GM12878 (cell line): ENCODE results near the gene PFN3. TPM values are rescaled to one million over a fixed set of nuclear protein-coding genes. Genes with fewer than 3 reads are reported as not detected.

Source experiments
- ATAC-seq: fragments of 200-7000 bp; cut with Tn5 transposase; 3 replicates; pipeline ENCODE4 v1.9.1; 2020; ENCODE audit warnings: mild to moderate bottlenecking, moderate library complexity
- BruUV-seq: library from RNA; stranded (reverse); fragments of 400-500 nt; replicated peaks from 2 replicates; lab custom pipeline; 2021; lab: Mats Ljungman, UMichigan
- CTCF ChIA-PET: fragments of 300-600 bp; sonication (Branson Sonifier 250); formaldehyde crosslinking; extraction: SDS; loops from one replicate; lab custom pipeline; 2021; ENCODE audit warnings: inconsistent platforms; lab: Yijun Ruan, JAX
- POLR2A ChIA-PET: fragments of 350-600 bp; formaldehyde crosslinking; extraction: SDS; loops from one replicate; lab custom pipeline; 2021; ENCODE audit warnings: inconsistent platforms; lab: Charles Lee
- RAD21 ChIA-PET: fragments of 300-600 bp; sonication (Branson Sonifier 250); formaldehyde crosslinking; loops from one replicate; lab custom pipeline; 2023; ENCODE audit warnings: antibody characterized with exemption; ENCODE audit not compliant: unreplicated experiment; lab: Charles Lee
- SMC1A ChIA-PET: fragments of 300-600 bp; sonication (Branson Sonifier 250); formaldehyde crosslinking; loops from one replicate; lab custom pipeline; 2023; ENCODE audit not compliant: unreplicated experiment, uncharacterized antibody; lab: Charles Lee
- DNase-seq: peaks from one replicate; pipeline ENCODE4 v3.0.0-alpha.2; 2011; ENCODE audit warnings: low read depth, low spot score
- FAIRE-seq: peaks from 3 replicates; lab custom pipeline; 2011; peaks lifted over from hg19 to GRCh38; lab: Jason Lieb, UNC
- H2AFZ ChIP-seq: 2 replicates; pipeline ENCODE4 v1.6.0; 2011; ENCODE audit warnings: low read depth, low read length, control low read depth; ENCODE audit not compliant: control insufficient read depth
- H3K27ac ChIP-seq: 2 replicates; pipeline ENCODE4 v1.5.1; 2011; ENCODE audit warnings: control low read depth; ENCODE audit not compliant: control insufficient read depth, insufficient read depth
- H3K27me3 ChIP-seq, 2 experiments: replicated peaks in 1 of 2; 2 replicates each; pipeline versions ENCODE4 v1.6.0 to v1.6.1; 2011; ENCODE audit warnings: low read length in 1 of 2; ENCODE audit not compliant: control insufficient read depth in 2 of 2, insufficient read depth in 2 of 2
- H3K36me3 ChIP-seq, 2 experiments: 2 replicates each; pipeline ENCODE4 v1.5.1; 2011; ENCODE audit warnings: low read length in 1 of 2; ENCODE audit not compliant: control insufficient read depth in 2 of 2, insufficient read depth in 2 of 2
- H3K4me1 ChIP-seq: 2 replicates; pipeline ENCODE4 v1.6.1; 2011; ENCODE audit warnings: mild to moderate bottlenecking, low read length, moderate library complexity, mixed read lengths; ENCODE audit not compliant: control insufficient read depth, insufficient read depth
- H3K4me2 ChIP-seq: 2 replicates; pipeline ENCODE4 v1.6.0; 2011; ENCODE audit warnings: control low read depth; ENCODE audit not compliant: control insufficient read depth, insufficient read depth
- H3K4me3 ChIP-seq: fragments of 200-600 bp; sonication (generic); 2 replicates; pipeline ENCODE4 v1.5.1; 2016
- H3K79me2 ChIP-seq: 2 replicates; pipeline ENCODE4 v1.6.0; 2011; ENCODE audit warnings: low read length; ENCODE audit not compliant: control insufficient read depth, insufficient read depth
- H3K9ac ChIP-seq: 2 replicates; pipeline ENCODE4 v1.8.0; 2011; ENCODE audit warnings: low read length, control low read depth, mixed read lengths; ENCODE audit not compliant: control insufficient read depth, insufficient read depth
- H3K9me3 ChIP-seq: replicated peaks from 3 replicates; pipeline ENCODE4 v1.5.1; 2011; ENCODE audit warnings: mild to moderate bottlenecking, low read length; ENCODE audit not compliant: control insufficient read depth, insufficient read depth
- H4K20me1 ChIP-seq: 2 replicates; pipeline ENCODE4 v1.6.0; 2011; ENCODE audit not compliant: control insufficient read depth, insufficient read depth
- BCL11A ChIP-seq: IDR thresholded peaks from 2 replicates; pipeline ENCODE4 v1.6.1; 2011; ENCODE audit warnings: low read depth, low read length
- EGR1 ChIP-seq, 2 experiments: IDR thresholded peaks; 1 replicate in 1 of 2; 2 replicates in 1 of 2; pipeline ENCODE4 v1.6.1; 2011 to 2012; ENCODE audit warnings: low read depth in 2 of 2, low read length in 2 of 2, borderline replicate concordance in 1 of 2, mild to moderate bottlenecking in 1 of 2, moderate library complexity in 1 of 2
- GATAD2B ChIP-seq: fragments of 450-650 bp; conservative IDR thresholded peaks from 2 replicates; pipeline ENCODE4 v1.6.1; 2017; ENCODE audit warnings: low read depth, mild to moderate bottlenecking, moderate library complexity
- MEF2A ChIP-seq: IDR thresholded peaks from 2 replicates; pipeline ENCODE4 v1.6.1; 2011; ENCODE audit warnings: low read depth, mild to moderate bottlenecking, low read length, moderate library complexity; ENCODE audit not compliant: insufficient read depth
- NR2F1 ChIP-seq: fragments of 450-650 bp; conservative IDR thresholded peaks from 2 replicates; pipeline ENCODE4 v1.6.1; 2017; ENCODE audit warnings: mild to moderate bottlenecking
- WGBS: methylation state at CpG from one replicate; pipeline ENCODE4 v1.1.6; 2016; ENCODE audit warnings: low lambda C conversion rate; ENCODE audit not compliant: insufficient replicate concordance, insufficient coverage; ENCODE audit errors: missing lambda C conversion rate; 5-methylcytosine and 5-hydroxymethylcytosine counted together
- in situ Hi-C: fragments of 300-500 bp; cut with MboI; formaldehyde crosslinking; loops from 9 replicates; pipeline ENCODE4 v1.14.3; 2018; ENCODE audit warnings: mixed read lengths
- intact Hi-C: fragments of 100-400 bp; cut with micrococcal nuclease; formaldehyde crosslinking; loops from one replicate; pipeline ENCODE4 v1.14.2; 2022; ENCODE audit not compliant: unreplicated experiment
- polyA plus RNA-seq, 11 experiments: library from polyadenylated mRNA; depleted of rRNA in 4 of 11; unstranded in 6 of 11; stranded (reverse) in 5 of 11; fragments of >200 nt; fragmentation: Nextera tagmentation in 4 of 11; fragmentation: Illumina TruSeq in 1 of 11; extraction: Ambion mirVana in 4 of 11; extraction: Trizol in 1 of 11; gene quantifications; 1 replicate in 1 of 11; 2 replicates in 10 of 11; pipeline versions ENCODE4 v1.2.1 to v1.2.3, GENCODE V29; 2011 to 2016; ENCODE audit warnings: inconsistent platforms in 2 of 11, missing spikeins in 2 of 11, low read depth in 1 of 11
- total RNA-seq, 4 experiments: library from RNA; depleted of rRNA in 3 of 4; stranded (reverse); fragments of >200 nt in 3 of 4; fragmentation: Illumina TruSeq in 1 of 4; extraction: Trizol in 1 of 4; gene quantifications; 2 replicates each; pipeline versions ENCODE4 v1.2.1 to v1.2.3, GENCODE V29; 2013 to 2021
- TF ChIP-seq, protein P1 (sequence below): fragments of 450-650 bp; IDR thresholded peaks from 2 replicates; pipeline ENCODE4 v1.6.1; 2017; ENCODE audit warnings: antibody characterized with exemption, mild to moderate bottlenecking, moderate library complexity

PFN3 gene
- total and polyA plus RNA-seq, 10 of the 15 experiments (the other 5 are each of a cell fraction or from before 2014, with no cell fraction given) = not detected

DNA sequence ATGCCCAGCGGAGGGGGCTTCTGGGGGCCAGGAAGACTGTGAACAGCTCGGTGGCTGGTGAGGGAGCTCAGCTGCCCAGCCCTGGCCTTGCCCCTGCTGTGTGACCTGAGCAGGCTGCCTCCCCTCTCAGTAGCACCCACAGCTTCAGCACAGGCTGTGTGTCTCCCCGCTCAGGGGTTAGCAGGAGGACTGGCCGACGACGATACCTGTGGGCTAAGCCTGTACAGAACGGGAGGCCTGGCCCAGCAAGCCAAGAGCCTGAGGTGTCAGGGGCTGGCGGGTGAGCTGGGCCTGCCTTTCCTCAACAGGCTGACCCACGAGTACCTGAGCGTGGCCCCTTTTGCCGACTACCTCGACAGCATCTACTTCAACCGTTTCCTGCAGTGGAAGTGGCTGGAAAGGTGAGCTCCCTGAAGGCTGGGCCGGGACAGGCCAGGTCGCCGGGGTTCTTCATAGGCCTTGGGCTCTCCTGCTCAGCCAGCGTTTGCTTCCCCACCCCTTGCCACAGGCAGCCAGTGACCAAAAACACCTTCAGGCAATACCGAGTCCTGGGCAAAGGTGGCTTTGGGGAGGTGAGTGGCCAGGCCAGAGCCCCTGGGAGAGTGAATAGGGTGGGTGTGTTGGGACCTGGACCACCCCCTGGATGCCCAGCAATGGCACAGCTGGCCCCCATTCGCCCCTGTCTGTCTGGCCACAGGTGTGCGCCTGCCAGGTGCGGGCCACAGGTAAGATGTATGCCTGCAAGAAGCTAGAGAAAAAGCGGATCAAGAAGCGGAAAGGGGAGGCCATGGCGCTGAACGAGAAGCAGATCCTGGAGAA is 32.6 kb upstream of the PFN3 start (continued):
- TF ChIP-seq, protein P1, sequence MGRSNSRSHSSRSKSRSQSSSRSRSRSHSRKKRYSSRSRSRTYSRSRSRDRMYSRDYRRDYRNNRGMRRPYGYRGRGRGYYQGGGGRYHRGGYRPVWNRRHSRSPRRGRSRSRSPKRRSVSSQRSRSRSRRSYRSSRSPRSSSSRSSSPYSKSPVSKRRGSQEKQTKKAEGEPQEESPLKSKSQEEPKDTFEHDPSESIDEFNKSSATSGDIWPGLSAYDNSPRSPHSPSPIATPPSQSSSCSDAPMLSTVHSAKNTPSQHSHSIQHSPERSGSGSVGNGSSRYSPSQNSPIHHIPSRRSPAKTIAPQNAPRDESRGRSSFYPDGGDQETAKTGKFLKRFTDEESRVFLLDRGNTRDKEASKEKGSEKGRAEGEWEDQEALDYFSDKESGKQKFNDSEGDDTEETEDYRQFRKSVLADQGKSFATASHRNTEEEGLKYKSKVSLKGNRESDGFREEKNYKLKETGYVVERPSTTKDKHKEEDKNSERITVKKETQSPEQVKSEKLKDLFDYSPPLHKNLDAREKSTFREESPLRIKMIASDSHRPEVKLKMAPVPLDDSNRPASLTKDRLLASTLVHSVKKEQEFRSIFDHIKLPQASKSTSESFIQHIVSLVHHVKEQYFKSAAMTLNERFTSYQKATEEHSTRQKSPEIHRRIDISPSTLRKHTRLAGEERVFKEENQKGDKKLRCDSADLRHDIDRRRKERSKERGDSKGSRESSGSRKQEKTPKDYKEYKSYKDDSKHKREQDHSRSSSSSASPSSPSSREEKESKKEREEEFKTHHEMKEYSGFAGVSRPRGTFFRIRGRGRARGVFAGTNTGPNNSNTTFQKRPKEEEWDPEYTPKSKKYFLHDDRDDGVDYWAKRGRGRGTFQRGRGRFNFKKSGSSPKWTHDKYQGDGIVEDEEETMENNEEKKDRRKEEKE = no peak
- TF ChIP-seq GATAD2B = no peak

DNA sequence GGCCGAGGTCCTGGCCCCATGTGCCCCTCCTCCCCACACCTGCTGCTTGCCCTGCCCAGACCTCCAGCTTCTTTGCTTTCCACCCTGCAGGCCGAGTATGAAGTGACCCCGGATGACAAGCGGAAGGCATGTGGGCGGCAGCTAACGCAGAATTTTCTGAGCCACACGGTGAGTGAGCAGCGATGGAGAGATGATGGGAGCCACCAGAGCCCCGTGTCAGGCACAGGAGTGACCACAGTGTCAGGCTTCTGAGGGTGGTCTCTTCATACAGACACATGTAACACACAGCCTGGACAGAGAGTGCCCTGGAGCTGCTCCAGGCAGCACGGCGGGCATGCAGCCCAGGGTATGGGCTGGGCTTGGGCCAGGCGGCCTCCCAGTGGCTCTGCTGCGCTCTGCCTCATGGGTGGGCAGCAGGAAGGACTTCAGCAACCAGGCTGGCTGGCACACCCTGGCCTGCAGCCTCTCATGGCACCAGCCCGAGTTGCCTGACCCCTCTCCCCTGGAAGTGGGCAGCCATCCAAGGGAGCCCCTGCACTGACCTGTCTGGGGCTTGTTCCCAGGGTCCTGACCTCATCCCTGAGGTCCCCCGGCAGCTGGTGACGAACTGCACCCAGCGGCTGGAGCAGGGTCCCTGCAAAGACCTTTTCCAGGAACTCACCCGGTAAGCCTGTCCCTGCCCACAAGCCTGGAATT is 31.8 kb upstream of the PFN3 start:
- peaks cover 49% of the 10 kb centered on the region for H3K4me1 ChIP-seq
- in situ Hi-C loops = no loop called here
- no peaks in the 10 kb centered on the region for H3K27me3 ChIP-seq
- DNase-seq = no peak
- H4K20me1 ChIP-seq = no peaks in the 10 kb centered on the region
- CTCF ChIA-PET = interaction anchor here (0.6 to 13.2 kb wide), 8 partner anchors 15 to 119 kb away, joined by 3 to 188 read pairs (median 4); partner anchors contain the start of genes PFN3 and PRR7
- no TSS peak for BruUV-seq
- peak; percentile 18 for FAIRE-seq
- SMC1A ChIA-PET = interaction anchor here (0.6 to 7.2 kb wide), 10 partner anchors 11 to 632 kb away, joined by 3 to 73 read pairs (median 6); partner anchors contain the start of gene PRR7
- H3K4me3 ChIP-seq = peak overlapping the region; percentile 38; the same call in 1 of the 2 replicates
- TF ChIP-seq MEF2A (no peak), NR2F1 (0 out of 2 replicates have a peak, but pooled peaks have one; percentile 28), BCL11A (no peak), EGR1 (IDR thresholded peaks at IDR 0.05; ENCODE audit: borderline replicate concordance in 1 of 2, low read depth in 2 of 2, low read length in 2 of 2) (peak in 1 of 2 experiments; percentile 36; a peak in 1 of 3 replicates)
- TF ChIP-seq, all 136 proteins: peak for 2
- ATAC-seq = no peak
- H3K27ac ChIP-seq = peak overlapping the region; percentile 94
- H3K9ac ChIP-seq = peak overlapping the region; percentile 93
- WGBS = 38% methylated on average over 18 of the region's 18 CpGs
- H3K36me3 ChIP-seq = peaks cover 33 to 43% of the 10 kb centered on the region in 2 experiments
- H2AFZ ChIP-seq = no peak overlapping the region
- intact Hi-C loops = no loop called here
- H3K4me2 ChIP-seq = peak overlapping the region; percentile 65
- H3K79me2 ChIP-seq = peaks cover 51% of the 10 kb centered on the region
- POLR2A ChIA-PET = interaction anchor here (1.5 to 13.4 kb wide), 6 partner anchors 10 to 75 kb away, joined by 4 to 358 read pairs (median 56); partner anchors contain the start of genes F12, PFN3 and PRR7
- H3K9me3 ChIP-seq = no peaks in the 10 kb centered on the region
- RAD21 ChIA-PET = interaction anchor here (0.8 to 11.0 kb wide), 11 partner anchors 16 to 123 kb away, joined by 3 to 288 read pairs (median 4); partner anchors contain the start of gene PRR7
